ENCODE measurements around the gene SH3GL1.

GRCh38 chr19:4405977-4406376 lies 5.6 kb upstream of the SH3GL1 start:
- TF ChIP-seq POLR2AphosphoS5 (IDR thresholded peaks at IDR 0.05; ENCODE audit: low read depth, low read length) (no peak), POLR2A (IDR thresholded peaks at IDR 0.05; ENCODE audit: low read depth, low read length) (no peak)
